Natural killer cell (primary cell): ENCODE data around the gene AOPEP. TPM values are rescaled to one million over a fixed set of nuclear protein-coding genes. Genes with fewer than 3 reads are reported as not detected.

ENCODE experiments used
- ATAC-seq, 3 donors: fragments of 150-1000 bp in 2 of 3; fragments of 200-7000 bp in 1 of 3; cut with Tn5 transposase; 1 replicate in 1 of 3; 2 replicates in 2 of 3; pipeline ENCODE4 v1.10.0; 2021; ENCODE audit warnings: mild to moderate bottlenecking in 2 of 3, moderate library complexity in 2 of 3
- DNase-seq, 2 donors: peaks; one replicate each; pipeline versions ENCODE4 v3.0.0 to v3.0.0-alpha.2; 2013 to 2021; ENCODE audit warnings: mixed read lengths in 1 of 2
- H3K27ac ChIP-seq: one replicate; pipeline ENCODE4 v1.5.1; 2013; ENCODE audit warnings: mild to moderate bottlenecking, low read length
- H3K27me3 ChIP-seq: one replicate; pipeline ENCODE4 v1.6.1; 2013; ENCODE audit warnings: low read length; ENCODE audit not compliant: control insufficient read depth, insufficient read depth
- H3K36me3 ChIP-seq: one replicate; pipeline ENCODE4 v1.6.1; 2013; ENCODE audit warnings: low read length; ENCODE audit not compliant: control insufficient read depth, insufficient read depth
- H3K4me1 ChIP-seq: one replicate; pipeline ENCODE4 v1.6.1; 2013; ENCODE audit warnings: low read length; ENCODE audit not compliant: control insufficient read depth, insufficient read depth
- H3K4me3 ChIP-seq: one replicate; pipeline ENCODE4 v1.5.1; 2013; ENCODE audit warnings: low read length
- H3K9me3 ChIP-seq: one replicate; pipeline ENCODE4 v1.6.1; 2013; ENCODE audit warnings: low read length; ENCODE audit not compliant: control insufficient read depth, insufficient read depth
- H3K27ac Mint-ChIP-seq, 2 donors: one replicate each; pipeline ENCODE4 v1.8.0; 2022; ENCODE audit warnings: mild to moderate bottlenecking in 2 of 2, mixed read lengths in 2 of 2, moderate library complexity in 1 of 2
- H3K27me3 Mint-ChIP-seq, 2 donors: one replicate each; pipeline ENCODE4 v1.8.0; 2022; ENCODE audit warnings: low read depth in 2 of 2, mixed read lengths in 2 of 2
- H3K36me3 Mint-ChIP-seq: one replicate; pipeline ENCODE4 v1.8.0; 2022; ENCODE audit warnings: mixed read lengths
- H3K4me1 Mint-ChIP-seq, 2 donors: one replicate each; pipeline ENCODE4 v1.8.0; 2022; ENCODE audit warnings: mixed read lengths in 2 of 2
- H3K4me3 Mint-ChIP-seq: one replicate; pipeline ENCODE4 v1.8.0; 2022; ENCODE audit warnings: mild to moderate bottlenecking, moderate library complexity, mixed read lengths
- H3K9me3 Mint-ChIP-seq, 2 donors: one replicate each; pipeline ENCODE4 v1.8.0; 2022; ENCODE audit warnings: mixed read lengths in 2 of 2
- CTCF ChIP-seq: fragments of 200-600 bp; IDR thresholded peaks from one replicate; pipeline ENCODE4 v1.8.0; 2022; ENCODE audit warnings: antibody characterized with exemption
- WGBS: methylation state at CpG from one replicate; pipeline ENCODE4 v1.1.7; 2013; ENCODE audit warnings: missing lambda C conversion rate; ENCODE audit not compliant: insufficient coverage; 5-methylcytosine and 5-hydroxymethylcytosine counted together
- intact Hi-C: fragments of 100-400 bp; cut with micrococcal nuclease; formaldehyde crosslinking; loops from one replicate; pipeline ENCODE4 v1.14.2; 2022
- total RNA-seq, 4 donors: library from RNA; stranded (reverse); fragments of 120-200 nt in 1 of 4; gene quantifications; one replicate each; pipeline versions ENCODE4 v1.2.3 to v1.2.4, GENCODE V29; 2013 to 2022

Gene AOPEP
- total RNA-seq, 3 donors from 2014 or later (not counting 1 experiment from before 2014, with no cell fraction given) = 20.1 to 22.6 (median 20.6) TPM

DNA sequence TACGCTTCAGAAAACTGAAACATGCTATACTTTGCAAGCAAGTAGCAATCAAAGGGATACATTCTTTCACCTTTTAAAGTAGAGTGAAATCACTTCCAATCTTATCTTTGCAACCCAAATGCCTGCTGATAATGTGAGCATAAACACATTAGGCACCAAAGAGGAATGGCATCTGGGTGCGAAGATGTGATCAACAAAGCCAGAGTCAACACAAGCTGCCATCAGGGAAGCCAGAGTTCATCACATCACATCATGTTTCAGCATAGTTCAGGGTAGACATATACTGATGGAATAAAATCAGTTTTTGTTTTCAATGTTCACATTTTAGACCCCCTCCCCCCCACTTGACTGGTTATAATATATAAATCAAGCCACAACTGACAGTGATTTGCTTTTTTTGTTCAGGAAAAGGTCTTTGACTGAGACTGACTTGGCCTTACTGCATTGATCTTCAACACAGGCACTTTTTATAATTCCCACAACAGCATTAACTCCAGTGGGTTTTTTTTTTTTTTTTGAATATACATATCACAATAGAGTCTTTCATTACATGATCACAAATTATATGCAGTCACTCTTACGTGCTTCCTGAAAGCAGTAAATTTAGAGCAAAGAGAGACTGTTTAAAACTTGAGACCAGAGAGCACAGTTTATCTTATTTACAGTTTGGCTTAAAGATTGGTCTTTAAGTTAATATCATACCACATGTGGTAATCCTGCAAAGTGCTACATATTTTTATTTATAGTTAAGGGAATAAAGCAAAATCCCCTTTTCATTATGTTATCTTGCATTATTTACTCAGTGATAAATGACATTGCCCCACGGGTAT lies 20.3 kb downstream of the AOPEP start:
- H3K4me3 ChIP-seq = no peak overlapping the region
- no peak overlapping the region for H3K4me3 Mint-ChIP-seq
- H3K4me1 ChIP-seq = no peaks in the 10 kb centered on the region
- H3K27me3 ChIP-seq = no peaks in the 10 kb centered on the region
- H3K9me3 Mint-ChIP-seq = peaks cover 2 to 8% of the 10 kb centered on the region in 2 donors
- WGBS = 90% methylated on average over 1 of the region's 4 CpGs
- peaks cover 2% of the 10 kb centered on the region for H3K9me3 ChIP-seq
- H3K4me1 Mint-ChIP-seq = peaks cover 4 to 9% of the 10 kb centered on the region in 2 donors
- H3K36me3 ChIP-seq = no peaks in the 10 kb centered on the region
- intact Hi-C loops = no loop called here
- no peak overlapping the region for H3K27ac Mint-ChIP-seq
- TF ChIP-seq CTCF = no peak
- ATAC-seq (no peak), DNase-seq (no peak)
- no peaks in the 10 kb centered on the region for H3K27me3 Mint-ChIP-seq
- peaks cover 25% of the 10 kb centered on the region for H3K36me3 Mint-ChIP-seq
- no peak overlapping the region for H3K27ac ChIP-seq

GRCh38 chr9:94754976-94755475 lies 28.5 kb downstream of the AOPEP start:
- Mint-ChIP-seq H3K36me3 (peaks cover 2% of the 10 kb centered on the region), H3K27ac (no peak overlapping the region), H3K4me3 (no peak overlapping the region), H3K27me3 (no peaks in the 10 kb centered on the region), H3K4me1 (peaks cover 5 to 6% of the 10 kb centered on the region in 2 donors), H3K9me3 (no peaks in the 10 kb centered on the region)
- intact Hi-C loops = loop anchor here (5.0 kb wide), 1 partner anchor 58 kb away; no protein-coding TSS in a partner anchor
- Histone ChIP-seq H3K36me3 (no peaks in the 10 kb centered on the region), H3K27ac (no peak overlapping the region), H3K9me3 (no peaks in the 10 kb centered on the region), H3K27me3 (no peaks in the 10 kb centered on the region), H3K4me3 (no peak overlapping the region), H3K4me1 (no peaks in the 10 kb centered on the region)
- DNase-seq (no peak), ATAC-seq (no peak)
- 71% methylated on average over 2 of the region's 4 CpGs for WGBS
- TF ChIP-seq CTCF = no peak

GRCh38 chr9:94757158-94757557 lies 30.7 kb downstream of the AOPEP start:
- H3K4me1 ChIP-seq = no peaks in the 10 kb centered on the region
- TF ChIP-seq CTCF = no peak
- WGBS = 67% methylated on average over 4 of the region's 4 CpGs
- H3K27me3 Mint-ChIP-seq = no peaks in the 10 kb centered on the region
- intact Hi-C loops = no loop called here
- peak in 1 of 3 donors; percentile 41 for ATAC-seq
- no peak overlapping the region for H3K27ac Mint-ChIP-seq
- no peaks in the 10 kb centered on the region for H3K9me3 ChIP-seq
- H3K4me3 ChIP-seq = no peak overlapping the region
- no peaks in the 10 kb centered on the region for H3K9me3 Mint-ChIP-seq
- H3K36me3 Mint-ChIP-seq = no peaks in the 10 kb centered on the region
- H3K36me3 ChIP-seq = no peaks in the 10 kb centered on the region
- no peak overlapping the region for H3K27ac ChIP-seq
- peaks cover 16 to 17% of the 10 kb centered on the region in 2 donors for H3K4me1 Mint-ChIP-seq
- H3K27me3 ChIP-seq = no peaks in the 10 kb centered on the region
- no peak for DNase-seq
- no peak overlapping the region for H3K4me3 Mint-ChIP-seq
